Progenitor cell of endocrine pancreas (in vitro differentiated cells): ENCODE measurements around the gene LRRC72. TPM values are rescaled to one million over a fixed set of nuclear protein-coding genes. Genes with fewer than 3 reads are reported as not detected.

Experiments used
- DNase-seq: peaks from one replicate; pipeline ENCODE4 v3.0.0; 2021; ENCODE audit warnings: low spot score; ENCODE audit not compliant: unreplicated experiment
- H3K27ac Mint-ChIP-seq: 2 replicates; pipeline ENCODE4 v1.8.0; 2021; ENCODE audit warnings: mild to moderate bottlenecking, moderate library complexity, mixed read lengths
- H3K27me3 Mint-ChIP-seq: 2 replicates; pipeline ENCODE4 v1.8.0; 2021; ENCODE audit warnings: mixed read lengths
- H3K36me3 Mint-ChIP-seq: 2 replicates; pipeline ENCODE4 v1.8.0; 2022; ENCODE audit warnings: mixed read lengths; ENCODE audit not compliant: insufficient read depth
- H3K4me1 Mint-ChIP-seq: 2 replicates; pipeline ENCODE4 v1.8.0; 2021; ENCODE audit warnings: low read depth, mixed read lengths
- H3K4me3 Mint-ChIP-seq: 2 replicates; pipeline ENCODE4 v1.8.0; 2021; ENCODE audit warnings: low read depth, mild to moderate bottlenecking, moderate library complexity, mixed read lengths
- H3K9me3 Mint-ChIP-seq: 2 replicates; pipeline ENCODE4 v1.8.0; 2021; ENCODE audit warnings: low read depth, mixed read lengths
- total RNA-seq: library from RNA; stranded (reverse); gene quantifications from 2 replicates; pipeline ENCODE4 v1.2.1, GENCODE V29; 2021
- TF ChIP-seq, protein P1 (sequence below): fragments of 200-600 bp; sonication (generic); IDR thresholded peaks from one replicate; pipeline ENCODE4 v1.5.0; 2021; ENCODE audit warnings: antibody characterized with exemption, mild to moderate bottlenecking; ENCODE audit not compliant: unreplicated experiment

The LRRC72 gene
- total RNA-seq, 1 donor from 2014 or later: not detected

DNA sequence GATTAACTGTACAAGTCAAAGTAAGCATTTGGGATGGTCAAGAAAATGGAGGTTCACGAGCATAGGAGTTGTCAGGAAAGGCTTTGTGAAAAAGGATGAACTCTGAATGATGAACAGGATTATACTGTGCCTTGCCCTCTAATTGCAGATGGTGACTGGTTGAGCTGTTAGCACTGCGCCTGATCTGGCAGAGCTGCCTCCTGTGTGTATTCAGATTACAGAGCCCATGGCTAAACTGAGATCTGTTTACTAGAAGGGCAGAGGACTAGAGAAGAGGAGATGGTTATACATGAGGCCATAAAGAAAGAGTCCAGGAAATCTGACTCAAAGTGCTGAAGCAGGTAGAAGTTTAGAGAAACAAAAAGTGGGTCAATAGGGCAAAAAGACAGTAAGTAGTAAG is 29.7 kb downstream of the LRRC72 start:
- TF ChIP-seq, protein P1, sequence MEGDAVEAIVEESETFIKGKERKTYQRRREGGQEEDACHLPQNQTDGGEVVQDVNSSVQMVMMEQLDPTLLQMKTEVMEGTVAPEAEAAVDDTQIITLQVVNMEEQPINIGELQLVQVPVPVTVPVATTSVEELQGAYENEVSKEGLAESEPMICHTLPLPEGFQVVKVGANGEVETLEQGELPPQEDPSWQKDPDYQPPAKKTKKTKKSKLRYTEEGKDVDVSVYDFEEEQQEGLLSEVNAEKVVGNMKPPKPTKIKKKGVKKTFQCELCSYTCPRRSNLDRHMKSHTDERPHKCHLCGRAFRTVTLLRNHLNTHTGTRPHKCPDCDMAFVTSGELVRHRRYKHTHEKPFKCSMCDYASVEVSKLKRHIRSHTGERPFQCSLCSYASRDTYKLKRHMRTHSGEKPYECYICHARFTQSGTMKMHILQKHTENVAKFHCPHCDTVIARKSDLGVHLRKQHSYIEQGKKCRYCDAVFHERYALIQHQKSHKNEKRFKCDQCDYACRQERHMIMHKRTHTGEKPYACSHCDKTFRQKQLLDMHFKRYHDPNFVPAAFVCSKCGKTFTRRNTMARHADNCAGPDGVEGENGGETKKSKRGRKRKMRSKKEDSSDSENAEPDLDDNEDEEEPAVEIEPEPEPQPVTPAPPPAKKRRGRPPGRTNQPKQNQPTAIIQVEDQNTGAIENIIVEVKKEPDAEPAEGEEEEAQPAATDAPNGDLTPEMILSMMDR: no peak
- Mint-ChIP-seq H3K36me3 (no peaks in the 10 kb centered on the region), H3K27ac (no peak overlapping the region), H3K9me3 (peaks cover 3% of the 10 kb centered on the region), H3K4me3 (no peak overlapping the region), H3K27me3 (no peaks in the 10 kb centered on the region), H3K4me1 (no peaks in the 10 kb centered on the region)
- no peak for DNase-seq

DNA sequence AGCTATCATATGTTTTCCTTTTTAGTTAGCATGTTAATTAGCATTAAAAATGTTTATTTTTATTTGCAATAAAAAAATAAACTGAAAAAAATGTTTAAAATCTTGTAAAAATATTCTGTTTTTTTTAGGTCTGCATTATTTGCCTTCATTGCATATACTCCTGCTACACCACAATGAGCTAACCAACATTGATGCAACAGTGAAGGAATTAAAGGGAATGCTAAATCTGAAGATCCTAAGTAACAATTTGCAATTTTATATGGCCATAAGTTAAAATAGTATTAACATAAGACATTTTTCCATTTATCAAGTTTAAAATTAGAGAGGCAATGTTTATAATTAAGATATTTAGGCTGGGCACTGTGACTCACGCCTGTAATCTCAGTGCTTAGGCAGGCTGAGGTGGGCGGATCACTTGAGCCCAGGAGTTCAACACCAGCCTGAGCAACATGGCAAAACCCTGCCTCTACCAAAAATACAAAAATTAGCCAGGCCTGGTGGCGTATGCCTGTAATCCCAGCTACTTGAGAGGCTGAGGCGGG is 32.2 kb downstream of the LRRC72 start:
- DNase-seq: no peak
- H3K4me1 Mint-ChIP-seq: peaks cover 2% of the 10 kb centered on the region
- TF ChIP-seq, protein P1: no peak
- H3K27me3 Mint-ChIP-seq: no peaks in the 10 kb centered on the region
- no peaks in the 10 kb centered on the region for H3K36me3 Mint-ChIP-seq
- peaks cover 3% of the 10 kb centered on the region for H3K9me3 Mint-ChIP-seq
- H3K27ac Mint-ChIP-seq: no peak overlapping the region
- H3K4me3 Mint-ChIP-seq: no peak overlapping the region

DNA sequence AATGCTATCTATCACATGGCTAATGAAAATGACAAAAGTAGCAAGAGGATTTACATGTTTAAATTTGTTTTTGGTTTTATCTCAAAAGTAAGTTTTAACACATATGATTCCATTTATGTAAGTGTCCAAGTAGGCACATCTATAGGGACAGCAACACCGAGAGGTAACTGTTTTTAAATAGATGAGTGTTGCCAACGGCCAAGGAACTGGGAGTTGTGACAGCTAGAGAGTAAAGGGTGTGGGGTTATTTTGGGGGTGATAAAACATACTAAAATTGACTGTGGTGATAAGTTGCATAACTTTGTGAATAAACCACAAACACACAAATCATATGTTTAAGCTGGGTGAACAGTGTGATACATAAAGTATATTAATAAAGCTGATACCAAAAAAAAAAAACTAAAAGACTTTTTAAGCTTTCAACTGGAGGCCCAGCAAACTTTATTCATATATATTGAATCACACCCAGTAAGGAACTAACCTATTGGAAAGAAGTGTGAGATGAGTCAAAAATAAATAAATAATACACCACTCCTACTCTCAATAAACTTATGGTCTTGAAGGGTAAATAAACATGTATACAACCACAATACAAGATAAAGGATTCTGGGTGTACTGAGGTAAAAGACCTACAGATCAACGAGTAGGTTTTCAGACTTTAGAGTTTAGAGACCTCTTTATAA is 33.0 kb downstream of the LRRC72 start:
- H3K27me3 Mint-ChIP-seq: no peaks in the 10 kb centered on the region

DNA sequence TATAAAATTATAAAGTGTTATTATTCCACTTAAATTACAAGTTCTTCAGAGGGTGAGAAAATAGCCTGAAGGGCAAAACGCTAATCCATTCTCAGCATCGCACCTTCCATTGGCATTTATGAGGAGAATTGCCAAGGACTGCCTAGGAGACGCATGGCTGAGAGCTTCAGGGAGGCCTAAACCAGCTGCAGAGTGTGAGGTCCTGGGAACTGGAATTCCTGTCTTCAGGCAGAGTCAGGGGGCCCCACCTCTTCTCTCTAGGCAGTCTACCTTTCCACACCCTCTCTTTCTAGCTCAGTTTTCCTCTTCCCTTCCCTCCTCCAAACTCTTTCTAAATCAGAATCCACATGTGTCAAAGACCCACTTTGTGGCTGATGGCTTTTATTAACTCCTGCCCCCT is 35.3 kb downstream of the LRRC72 start:
- TF ChIP-seq, protein P1: no peak
- no peaks in the 10 kb centered on the region for H3K36me3 Mint-ChIP-seq
- no peaks in the 10 kb centered on the region for H3K27me3 Mint-ChIP-seq
- H3K4me1 Mint-ChIP-seq: peaks cover 4% of the 10 kb centered on the region
- H3K27ac Mint-ChIP-seq: no peak overlapping the region
- H3K4me3 Mint-ChIP-seq: no peak overlapping the region
- DNase-seq: no peak
- H3K9me3 Mint-ChIP-seq: no peaks in the 10 kb centered on the region

More for the DNA sequence above, 33.0 kb downstream of the LRRC72 start:
- DNase-seq: no peak
- Mint-ChIP-seq H3K4me3 (no peak overlapping the region), H3K36me3 (no peaks in the 10 kb centered on the region), H3K4me1 (peaks cover 2% of the 10 kb centered on the region), H3K9me3 (no peaks in the 10 kb centered on the region), H3K27ac (no peak overlapping the region)
- TF ChIP-seq, protein P1: no peak

DNA sequence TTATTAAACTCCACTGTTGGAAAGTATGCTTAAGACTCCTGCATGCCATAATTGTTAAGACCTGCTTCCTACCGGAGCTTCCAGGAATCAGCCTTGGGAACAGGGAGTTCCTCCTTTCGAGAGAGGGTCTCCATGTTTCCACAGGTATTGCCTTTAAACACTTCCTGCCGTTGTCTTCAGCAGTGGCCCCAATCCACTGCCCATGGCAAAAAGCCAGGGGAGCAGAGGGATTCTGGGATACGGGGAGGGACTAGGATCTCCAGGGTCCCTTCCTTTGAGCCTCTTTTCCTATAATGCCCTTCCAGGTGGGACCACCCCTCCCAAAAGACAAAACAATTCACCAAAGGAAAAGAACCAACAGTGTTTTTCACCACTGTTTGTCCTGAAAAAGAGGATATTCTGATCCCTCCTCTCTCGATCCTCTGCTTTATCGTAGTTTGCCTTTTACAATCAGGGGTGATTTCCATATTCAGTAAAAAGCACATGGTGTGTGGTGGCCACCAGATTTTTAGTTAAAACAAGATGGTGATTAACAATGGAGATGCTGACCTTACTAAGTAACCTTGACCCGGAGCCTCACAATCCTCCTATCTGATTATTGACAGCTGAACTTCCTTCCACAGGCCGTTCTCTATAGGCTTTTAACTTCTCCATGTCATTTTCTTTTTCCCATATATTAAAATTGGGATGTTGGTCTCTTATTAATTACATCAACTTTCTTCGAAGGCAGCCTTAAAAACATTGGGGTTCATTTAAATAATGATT is 36.0 kb downstream of the LRRC72 start:
- no peaks in the 10 kb centered on the region for H3K36me3 Mint-ChIP-seq
- H3K27ac Mint-ChIP-seq: no peak overlapping the region
- no peaks in the 10 kb centered on the region for H3K9me3 Mint-ChIP-seq
- no peak overlapping the region for H3K4me3 Mint-ChIP-seq
- TF ChIP-seq, protein P1: no peak
- H3K4me1 Mint-ChIP-seq: peaks cover 4% of the 10 kb centered on the region
- DNase-seq: no peak
- H3K27me3 Mint-ChIP-seq: no peaks in the 10 kb centered on the region
